OCI-LY7 (cell line): ENCODE data around the gene CAMKK1. TPM values are rescaled to one million over a fixed set of nuclear protein-coding genes. Genes with fewer than 3 reads are reported as not detected.

Experiments used
- BruUV-seq: library from RNA; stranded (reverse); fragments of 400-500 nt; replicated peaks from 2 replicates; lab custom pipeline; 2021; lab: Mats Ljungman, UMichigan
- CTCF ChIA-PET: fragments of 300-600 bp; sonication (Branson Sonifier 250); formaldehyde crosslinking; loops from one replicate; lab custom pipeline; 2022; ENCODE audit warnings: antibody characterized with exemption; ENCODE audit not compliant: unreplicated experiment; lab: Charles Lee
- POLR2A ChIA-PET: fragments of 300-600 bp; sonication (Branson Sonifier 250); formaldehyde crosslinking; loops from one replicate; lab custom pipeline; 2022; ENCODE audit warnings: antibody characterized with exemption; lab: Charles Lee
- DNase-seq: peaks from one replicate; pipeline ENCODE4 v3.0.0-alpha.2; 2015; ENCODE audit warnings: low spot score
- H2AFZ ChIP-seq: fragments of 200-600 bp; sonication (generic), shearing (Covaris generic); 2 replicates; pipeline ENCODE4 v1.6.1; 2014; ENCODE audit warnings: mild to moderate bottlenecking, antibody characterized with exemption, low read length, moderate library complexity
- H3K27ac ChIP-seq: fragments of 200-600 bp; sonication (generic); 2 replicates; pipeline ENCODE4 v1.5.1; 2014; ENCODE audit warnings: mixed run types, low read depth, mild to moderate bottlenecking, moderate library complexity, low read length, inconsistent platforms; ENCODE audit not compliant: poor library complexity, severe bottlenecking
- H3K36me3 ChIP-seq: fragments of 200-600 bp; sonication (generic); 2 replicates; pipeline ENCODE4 v1.6.1; 2014; ENCODE audit warnings: mild to moderate bottlenecking, antibody characterized with exemption, low read length, moderate library complexity, mixed read lengths; ENCODE audit not compliant: insufficient read depth
- H3K4me1 ChIP-seq: fragments of 200-600 bp; sonication (generic); 2 replicates; pipeline ENCODE4 v1.5.1; 2014; ENCODE audit warnings: mild to moderate bottlenecking, low read length; ENCODE audit not compliant: insufficient read depth, poor library complexity, severe bottlenecking
- H3K4me2 ChIP-seq: fragments of 200-600 bp; sonication (generic); 2 replicates; pipeline ENCODE4 v1.6.1; 2014; ENCODE audit warnings: mild to moderate bottlenecking, low read length
- H3K4me3 ChIP-seq: fragments of 200-600 bp; sonication (generic); 2 replicates; pipeline ENCODE4 v1.5.1; 2014; ENCODE audit warnings: mild to moderate bottlenecking, low read depth, low read length; ENCODE audit not compliant: poor library complexity, severe bottlenecking
- H3K79me2 ChIP-seq: fragments of 200-600 bp; sonication (generic); 2 replicates; pipeline ENCODE4 v1.6.1; 2016; ENCODE audit warnings: low read depth, mild to moderate bottlenecking, low read length, moderate library complexity, mixed read lengths; ENCODE audit not compliant: insufficient read depth
- H3K9me2 ChIP-seq: fragments of 200-600 bp; sonication (generic); 2 replicates; pipeline ENCODE4 v1.6.1; 2016; ENCODE audit warnings: mild to moderate bottlenecking, low read length, mixed read lengths; ENCODE audit not compliant: insufficient read depth
- H3K9me3 ChIP-seq: fragments of 200-600 bp; sonication (generic); 2 replicates; pipeline ENCODE4 v1.6.1; 2014; ENCODE audit warnings: mild to moderate bottlenecking, mixed run types, low read length, mixed read lengths
- H4K20me1 ChIP-seq: fragments of 200-600 bp; sonication (generic); 2 replicates; pipeline ENCODE4 v1.6.1; 2014; ENCODE audit warnings: mild to moderate bottlenecking, antibody characterized with exemption, low read length, moderate library complexity, mixed read lengths; ENCODE audit not compliant: insufficient read depth
- EZH2phosphoT487 ChIP-seq: fragments of 200-600 bp; sonication (generic); IDR thresholded peaks from 2 replicates; pipeline ENCODE4 v1.6.1; 2018; ENCODE audit warnings: low read depth, borderline replicate concordance, mild to moderate bottlenecking, mixed run types, antibody characterized with exemption, low read length, moderate library complexity, mixed read lengths
- intact Hi-C: fragments of 100-400 bp; cut with micrococcal nuclease; formaldehyde crosslinking; loops from one replicate; pipeline ENCODE4 v1.10.0; 2022; ENCODE audit not compliant: unreplicated experiment
- total RNA-seq, 2 experiments: library from RNA; depleted of rRNA in 1 of 2; stranded (reverse); fragments of >200 nt in 1 of 2; shearing (Covaris generic) in 1 of 2; gene quantifications; 2 replicates each; pipeline ENCODE4 v1.2.3, GENCODE V29; 2014 to 2022
- TF ChIP-seq, protein P1 (sequence below): fragments of 200-600 bp; sonication (generic); conservative IDR thresholded peaks from 2 replicates; pipeline ENCODE4 v1.5.1; 2014; ENCODE audit warnings: mild to moderate bottlenecking, antibody characterized with exemption, low read length, moderate library complexity, mixed read lengths

The CAMKK1 gene
- total RNA-seq, 2 experiments from 2014 or later: 2.7 TPM

DNA sequence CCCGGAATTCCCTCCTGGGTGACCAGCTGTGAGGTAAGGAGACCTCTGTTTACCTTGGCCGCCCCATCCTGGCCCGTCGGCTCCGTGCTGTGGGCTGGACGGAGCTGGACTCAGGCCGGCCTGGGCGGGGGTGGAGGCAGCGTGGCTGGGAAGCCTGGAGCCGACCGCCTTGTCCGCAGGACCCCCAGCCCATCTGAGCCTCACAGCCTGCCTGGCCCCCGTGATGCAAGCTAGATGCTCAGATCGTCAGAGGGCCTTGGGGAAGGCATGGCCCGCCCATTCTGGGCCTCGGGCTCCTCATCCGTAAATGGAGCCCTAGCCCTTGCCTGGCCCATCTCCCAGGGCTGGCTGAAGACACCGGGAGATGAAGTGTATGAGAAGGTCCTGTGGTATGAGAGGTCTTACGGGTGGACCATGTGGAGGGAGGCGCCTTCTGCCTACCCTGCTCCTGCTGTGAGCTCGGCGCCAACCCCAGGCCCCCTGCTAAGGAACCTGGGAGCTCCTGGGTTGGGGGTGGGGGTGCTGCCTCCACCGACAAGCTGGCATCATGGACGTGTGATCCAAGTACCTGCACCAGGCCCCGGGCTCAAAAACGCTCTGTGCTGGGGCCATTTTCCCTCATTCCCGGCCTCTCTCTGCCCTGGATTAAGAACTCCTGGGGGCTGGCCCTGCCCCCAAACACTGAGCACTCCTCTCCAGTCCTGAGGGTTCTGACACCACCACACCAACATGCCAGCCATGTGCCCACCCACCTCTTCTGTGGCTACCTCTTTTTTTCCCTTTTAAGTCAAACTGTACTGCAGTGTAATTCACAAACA, 28.9 kb upstream of the CAMKK1 start:
- intact Hi-C loops: no loop called here
- peaks cover 29% of the 10 kb centered on the region for H3K36me3 ChIP-seq
- POLR2A ChIA-PET: interaction anchor here (1.3 kb wide), 1 partner anchor 43 kb away, joined by 4 read pairs; no protein-coding TSS in a partner anchor

DNA sequence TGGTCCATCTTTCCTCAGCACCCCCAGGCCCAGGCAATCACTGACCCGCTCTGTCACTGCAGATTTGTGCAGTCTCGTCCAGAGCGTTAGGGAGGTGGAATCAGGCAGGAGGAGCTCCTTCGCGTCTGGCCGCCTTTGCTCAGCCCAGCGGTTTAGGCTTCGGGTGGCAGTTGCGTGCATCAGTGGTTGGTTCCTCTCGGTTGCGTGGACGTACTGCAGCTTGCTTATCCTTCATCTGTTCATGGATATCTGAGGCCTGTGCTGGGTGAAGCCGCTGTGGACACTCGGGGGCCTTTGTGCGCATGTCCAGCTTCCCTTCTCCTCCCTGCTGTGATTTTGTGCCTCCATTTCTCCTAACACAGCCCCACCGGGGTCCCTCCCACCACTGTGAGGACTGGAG, 28.2 kb upstream of the CAMKK1 start:
- Histone ChIP-seq H3K79me2 (no peaks in the 10 kb centered on the region), H3K9me2 (no peaks in the 10 kb centered on the region), H3K4me3 (no peak overlapping the region), H2AFZ (no peak overlapping the region), H3K4me2 (no peak overlapping the region), H3K4me1 (peaks cover 37% of the 10 kb centered on the region), H3K27ac (no peak overlapping the region), H3K9me3 (no peaks in the 10 kb centered on the region), H3K36me3 (peaks cover 25% of the 10 kb centered on the region), H4K20me1 (no peaks in the 10 kb centered on the region)
- no TSS peak for BruUV-seq
- TF ChIP-seq, protein P1, sequence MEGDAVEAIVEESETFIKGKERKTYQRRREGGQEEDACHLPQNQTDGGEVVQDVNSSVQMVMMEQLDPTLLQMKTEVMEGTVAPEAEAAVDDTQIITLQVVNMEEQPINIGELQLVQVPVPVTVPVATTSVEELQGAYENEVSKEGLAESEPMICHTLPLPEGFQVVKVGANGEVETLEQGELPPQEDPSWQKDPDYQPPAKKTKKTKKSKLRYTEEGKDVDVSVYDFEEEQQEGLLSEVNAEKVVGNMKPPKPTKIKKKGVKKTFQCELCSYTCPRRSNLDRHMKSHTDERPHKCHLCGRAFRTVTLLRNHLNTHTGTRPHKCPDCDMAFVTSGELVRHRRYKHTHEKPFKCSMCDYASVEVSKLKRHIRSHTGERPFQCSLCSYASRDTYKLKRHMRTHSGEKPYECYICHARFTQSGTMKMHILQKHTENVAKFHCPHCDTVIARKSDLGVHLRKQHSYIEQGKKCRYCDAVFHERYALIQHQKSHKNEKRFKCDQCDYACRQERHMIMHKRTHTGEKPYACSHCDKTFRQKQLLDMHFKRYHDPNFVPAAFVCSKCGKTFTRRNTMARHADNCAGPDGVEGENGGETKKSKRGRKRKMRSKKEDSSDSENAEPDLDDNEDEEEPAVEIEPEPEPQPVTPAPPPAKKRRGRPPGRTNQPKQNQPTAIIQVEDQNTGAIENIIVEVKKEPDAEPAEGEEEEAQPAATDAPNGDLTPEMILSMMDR: no peak
- no peak for TF ChIP-seq EZH2phosphoT487
- intact Hi-C loops: no loop called here
- ChIA-PET POLR2A (interaction anchor here (0.7 kb wide), 1 partner anchor 210 kb away, joined by 3 read pairs; no protein-coding TSS in a partner anchor), CTCF (interaction anchor here (0.6 kb wide), 1 partner anchor 86 kb away, joined by 3 read pairs; no protein-coding TSS in a partner anchor)
- DNase-seq: peak; percentile 38

More for the DNA sequence above, 28.9 kb upstream of the CAMKK1 start:
- Histone ChIP-seq H3K4me3 (no peak overlapping the region), H4K20me1 (no peaks in the 10 kb centered on the region), H3K79me2 (no peaks in the 10 kb centered on the region), H3K9me3 (no peaks in the 10 kb centered on the region), H3K27ac (no peak overlapping the region), H3K4me1 (peaks cover 30% of the 10 kb centered on the region), H3K9me2 (no peaks in the 10 kb centered on the region), H2AFZ (no peak overlapping the region), H3K4me2 (no peak overlapping the region)
- no TSS peak for BruUV-seq
- CTCF ChIA-PET: no interaction called here
- DNase-seq: no peak
- TF ChIP-seq, protein P1: no peak
- no peak for TF ChIP-seq EZH2phosphoT487

DNA sequence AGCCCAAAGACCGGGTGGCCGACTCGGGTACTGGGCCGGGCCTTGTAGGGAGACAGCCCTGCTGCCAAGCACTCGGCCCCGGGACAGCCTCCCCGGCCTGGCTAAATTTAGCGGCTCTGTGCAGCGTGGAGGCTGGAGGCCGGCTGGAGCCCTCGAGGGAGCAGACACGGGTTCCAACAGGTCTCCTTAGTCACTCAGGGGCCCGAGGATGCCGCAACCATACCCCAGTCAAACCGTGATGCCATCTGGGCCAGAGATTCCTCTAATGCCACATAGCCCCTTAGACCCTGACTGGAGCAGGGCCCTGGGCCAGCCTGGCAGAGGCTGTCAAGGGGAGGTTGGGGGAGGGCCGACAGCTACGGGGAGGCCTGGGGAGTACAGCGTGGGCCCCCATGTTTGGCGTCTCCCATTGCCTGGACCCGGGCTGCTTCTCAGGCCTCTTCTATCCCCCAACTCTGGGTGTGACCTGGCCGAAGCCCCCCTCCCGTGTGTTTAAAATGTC, 26.3 kb upstream of the CAMKK1 start:
- DNase-seq: no peak
- TF ChIP-seq EZH2phosphoT487: no peak
- TF ChIP-seq, protein P1: no peak
- H3K27ac ChIP-seq: no peak overlapping the region
- peaks cover 7% of the 10 kb centered on the region; the same call in 1 of the 2 replicates for H3K36me3 ChIP-seq
- ChIA-PET CTCF (no interaction called here), POLR2A (no interaction called here)
- H4K20me1 ChIP-seq: no peaks in the 10 kb centered on the region
- no peak overlapping the region for H2AFZ ChIP-seq
- no peak overlapping the region for H3K4me2 ChIP-seq
- intact Hi-C loops: no loop called here
- no peak overlapping the region for H3K4me3 ChIP-seq
- BruUV-seq: no TSS peak
- peaks cover 55% of the 10 kb centered on the region for H3K4me1 ChIP-seq
- H3K9me2 ChIP-seq: no peaks in the 10 kb centered on the region
- no peaks in the 10 kb centered on the region for H3K9me3 ChIP-seq
- no peaks in the 10 kb centered on the region for H3K79me2 ChIP-seq
